ENCODE measurements around the gene MYL10. TPM values are rescaled to one million over a fixed set of nuclear protein-coding genes. Genes with fewer than 3 reads are reported as not detected.
"Not testable (repeated sequence)": the region's sequence is repeated elsewhere in the genome, so short reads cannot be mapped to it uniquely, and the experiment has no call there.

MYL10 gene
- total RNA-seq, 1 donor, result not detected

DNA sequence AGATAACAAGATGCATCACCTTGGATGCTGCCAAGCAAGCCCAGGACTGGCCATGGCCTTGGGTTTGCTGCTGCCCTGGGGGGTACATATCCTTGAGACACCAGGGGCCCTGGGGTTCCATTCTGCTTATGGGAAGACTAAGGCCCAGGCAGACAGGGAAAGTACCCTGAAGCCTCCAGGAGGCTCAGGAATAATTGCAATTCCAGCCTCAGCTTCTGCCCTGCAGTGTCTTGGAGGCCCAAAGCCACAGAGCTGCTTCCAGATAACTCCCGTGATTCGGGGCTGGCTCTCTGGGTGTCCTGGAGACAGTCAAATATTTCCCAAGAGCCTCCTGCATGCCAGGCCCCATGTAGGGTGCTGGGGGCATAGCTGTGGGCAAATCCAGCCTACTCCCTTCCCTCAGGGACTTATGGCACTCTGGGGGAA lies 22.6 kb downstream of the MYL10 start:
- Histone ChIP-seq H3K9me3 (ENCODE audit: low read depth, low read length) (no peaks in the 10 kb centered on the region), H3K4me1 (ENCODE audit: insufficient read depth, low read length) (no peaks in the 10 kb centered on the region), H3K27ac (ENCODE audit: low read depth, low read length) (no peak overlapping the region), H3K4me2 (ENCODE audit: insufficient read depth, low read length) (no peak overlapping the region), H3K79me2 (ENCODE audit: insufficient read depth, low read length) (no peaks in the 10 kb centered on the region), H3K27me3 (ENCODE audit: insufficient read depth, low read length) (peaks cover 9% of the 10 kb centered on the region), H3K36me3 (ENCODE audit: insufficient read depth, low read length) (no peaks in the 10 kb centered on the region), H4K20me1 (ENCODE audit: insufficient read depth, low read length) (no peaks in the 10 kb centered on the region), H2AFZ (ENCODE audit: low read length) (no peak overlapping the region), H3K4me3 (ENCODE audit: insufficient read depth, low read length) (no peak overlapping the region)
- peak; percentile 71 for DNase-seq (ENCODE audit: insufficient read length, low spot score, missing footprints)
- TF ChIP-seq, protein P1, sequence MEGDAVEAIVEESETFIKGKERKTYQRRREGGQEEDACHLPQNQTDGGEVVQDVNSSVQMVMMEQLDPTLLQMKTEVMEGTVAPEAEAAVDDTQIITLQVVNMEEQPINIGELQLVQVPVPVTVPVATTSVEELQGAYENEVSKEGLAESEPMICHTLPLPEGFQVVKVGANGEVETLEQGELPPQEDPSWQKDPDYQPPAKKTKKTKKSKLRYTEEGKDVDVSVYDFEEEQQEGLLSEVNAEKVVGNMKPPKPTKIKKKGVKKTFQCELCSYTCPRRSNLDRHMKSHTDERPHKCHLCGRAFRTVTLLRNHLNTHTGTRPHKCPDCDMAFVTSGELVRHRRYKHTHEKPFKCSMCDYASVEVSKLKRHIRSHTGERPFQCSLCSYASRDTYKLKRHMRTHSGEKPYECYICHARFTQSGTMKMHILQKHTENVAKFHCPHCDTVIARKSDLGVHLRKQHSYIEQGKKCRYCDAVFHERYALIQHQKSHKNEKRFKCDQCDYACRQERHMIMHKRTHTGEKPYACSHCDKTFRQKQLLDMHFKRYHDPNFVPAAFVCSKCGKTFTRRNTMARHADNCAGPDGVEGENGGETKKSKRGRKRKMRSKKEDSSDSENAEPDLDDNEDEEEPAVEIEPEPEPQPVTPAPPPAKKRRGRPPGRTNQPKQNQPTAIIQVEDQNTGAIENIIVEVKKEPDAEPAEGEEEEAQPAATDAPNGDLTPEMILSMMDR (IDR thresholded peaks at IDR 0.05; ENCODE audit: extremely low read depth, low read depth, low read length), result no peak

DNA sequence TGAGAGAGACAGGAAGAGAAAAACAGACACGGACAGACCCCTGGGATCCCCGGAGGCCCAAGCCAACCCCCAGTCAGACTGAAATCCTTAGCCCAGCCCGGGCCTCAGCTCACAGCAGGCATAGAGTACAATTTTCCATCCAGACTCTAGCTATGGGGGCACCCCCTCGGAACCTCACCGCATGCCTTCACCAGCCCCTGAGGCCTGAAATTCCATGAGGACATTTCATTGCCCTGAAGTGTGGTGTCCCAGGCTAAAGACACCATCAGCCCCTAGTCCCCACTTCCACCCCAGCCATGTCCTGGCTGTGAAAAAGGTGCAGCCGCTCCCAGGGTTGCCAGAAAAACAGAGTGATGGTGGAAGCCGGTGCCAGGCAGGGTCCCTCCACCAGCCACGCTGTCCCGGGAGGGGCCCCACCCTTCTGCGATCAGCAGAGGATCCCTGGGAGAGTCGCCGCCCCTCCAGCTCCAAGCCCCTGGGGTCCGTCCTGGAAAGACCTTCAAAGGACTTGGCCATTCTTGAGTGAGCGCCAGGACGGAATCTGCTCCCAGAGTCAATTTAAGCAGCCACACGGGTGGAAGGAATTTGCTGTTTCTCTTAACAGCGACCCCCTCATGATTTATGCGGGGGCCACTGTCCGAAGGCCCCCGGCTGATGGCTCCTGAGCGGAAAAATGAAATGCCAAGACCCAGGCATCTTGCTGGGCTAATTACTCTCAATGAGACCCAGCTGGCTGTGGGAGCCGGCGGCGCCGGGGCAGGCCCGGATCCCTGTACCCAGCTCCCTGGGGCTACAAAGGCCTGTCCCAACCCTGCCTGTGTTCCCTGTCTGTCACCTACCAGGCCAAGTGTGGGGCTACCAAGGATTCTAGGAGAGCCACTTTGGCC lies 23.2 kb downstream of the MYL10 start:
- Histone ChIP-seq H3K4me3 (ENCODE audit: insufficient read depth, low read length) (no peak overlapping the region), H3K9me3 (ENCODE audit: low read depth, low read length) (no peaks in the 10 kb centered on the region), H3K79me2 (ENCODE audit: insufficient read depth, low read length) (no peaks in the 10 kb centered on the region), H2AFZ (ENCODE audit: low read length) (no peak overlapping the region), H3K27ac (ENCODE audit: low read depth, low read length) (no peak overlapping the region), H3K36me3 (ENCODE audit: insufficient read depth, low read length) (no peaks in the 10 kb centered on the region), H3K4me2 (ENCODE audit: insufficient read depth, low read length) (no peak overlapping the region), H3K4me1 (ENCODE audit: insufficient read depth, low read length) (no peaks in the 10 kb centered on the region), H4K20me1 (ENCODE audit: insufficient read depth, low read length) (no peaks in the 10 kb centered on the region), H3K27me3 (ENCODE audit: insufficient read depth, low read length) (peaks cover 9% of the 10 kb centered on the region)
- TF ChIP-seq, protein P1 (IDR thresholded peaks at IDR 0.05; ENCODE audit: extremely low read depth, low read depth, low read length), result no peak
- peak; percentile 22 for DNase-seq (ENCODE audit: insufficient read length, low spot score, missing footprints)

DNA sequence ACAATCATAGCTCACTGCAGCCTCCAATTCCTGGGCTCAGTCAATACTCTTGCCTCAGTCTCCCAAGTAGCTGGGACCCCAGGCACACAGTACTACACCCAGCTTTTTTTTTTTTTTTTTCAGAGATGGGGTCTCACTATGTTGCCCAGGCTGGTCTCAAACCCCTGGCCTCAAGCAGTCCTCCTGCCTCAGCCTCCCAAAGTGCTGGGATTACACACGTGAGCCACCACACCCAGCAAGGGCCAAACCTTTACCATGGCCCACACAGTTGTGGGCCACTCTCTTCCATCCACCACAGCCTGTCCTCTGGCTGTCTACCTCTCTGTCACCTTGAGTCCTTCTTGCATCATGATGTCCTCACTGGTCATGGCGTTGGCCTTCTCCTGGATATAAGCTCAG lies 24.2 kb downstream of the MYL10 start:
- H4K20me1 ChIP-seq (ENCODE audit: insufficient read depth, low read length); H3K9me3 ChIP-seq (ENCODE audit: low read depth, low read length); H3K27ac ChIP-seq (ENCODE audit: low read depth, low read length); H3K79me2 ChIP-seq (ENCODE audit: insufficient read depth, low read length); H3K4me3 ChIP-seq (ENCODE audit: insufficient read depth, low read length); H3K4me2 ChIP-seq (ENCODE audit: insufficient read depth, low read length); H2AFZ ChIP-seq (ENCODE audit: low read length); H3K27me3 ChIP-seq (ENCODE audit: insufficient read depth, low read length); H3K36me3 ChIP-seq (ENCODE audit: insufficient read depth, low read length); DNase-seq (ENCODE audit: insufficient read length, low spot score, missing footprints); H3K4me1 ChIP-seq (ENCODE audit: insufficient read depth, low read length): not testable (repeated sequence)

DNA sequence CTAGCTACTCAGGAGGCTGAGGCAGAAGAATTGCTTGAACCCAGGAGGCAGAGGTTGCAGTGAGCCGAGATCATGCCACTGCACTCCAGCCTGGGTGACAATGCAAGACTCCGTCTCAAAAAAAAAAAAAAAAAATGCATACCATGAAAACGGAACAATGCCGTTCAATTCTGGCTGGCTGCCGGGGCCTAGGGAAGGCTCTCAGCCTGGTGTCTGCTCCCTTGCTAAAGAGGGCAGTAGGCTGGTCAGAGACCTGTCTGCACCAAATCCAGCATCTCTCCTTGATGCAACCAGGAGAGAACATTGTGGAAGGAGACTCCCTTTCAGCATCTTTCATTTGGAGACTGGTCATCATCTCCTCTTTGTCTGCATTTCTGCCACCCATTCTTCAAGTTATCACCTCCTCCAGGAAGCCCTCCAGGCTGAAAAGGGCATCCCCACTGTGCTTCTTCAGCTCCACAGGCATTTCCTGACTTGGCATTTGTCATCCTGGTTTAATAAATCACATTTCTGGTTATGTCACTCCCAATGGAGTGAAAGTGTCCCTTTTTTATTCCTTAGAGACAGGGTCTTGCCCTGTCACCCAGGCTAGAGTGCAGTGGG lies 24.7 kb downstream of the MYL10 start:
- Histone ChIP-seq H2AFZ (ENCODE audit: low read length) (no peak overlapping the region), H3K9me3 (ENCODE audit: low read depth, low read length) (no peaks in the 10 kb centered on the region), H3K4me3 (ENCODE audit: insufficient read depth, low read length) (no peak overlapping the region), H3K4me2 (ENCODE audit: insufficient read depth, low read length) (no peak overlapping the region), H4K20me1 (ENCODE audit: insufficient read depth, low read length) (no peaks in the 10 kb centered on the region), H3K27me3 (ENCODE audit: insufficient read depth, low read length) (peaks cover 9% of the 10 kb centered on the region), H3K79me2 (ENCODE audit: insufficient read depth, low read length) (no peaks in the 10 kb centered on the region), H3K27ac (ENCODE audit: low read depth, low read length) (no peak overlapping the region), H3K36me3 (ENCODE audit: insufficient read depth, low read length) (no peaks in the 10 kb centered on the region), H3K4me1 (ENCODE audit: insufficient read depth, low read length) (no peaks in the 10 kb centered on the region)
- DNase-seq (ENCODE audit: insufficient read length, low spot score, missing footprints), result peak; percentile 58
- TF ChIP-seq, protein P1 (IDR thresholded peaks at IDR 0.05; ENCODE audit: extremely low read depth, low read depth, low read length), result no peak
